Measurements from ENCODE around the gene GPC2. TPM values are rescaled to one million over a fixed set of nuclear protein-coding genes. Genes with fewer than 3 reads are reported as not detected.
"Not testable (repeated sequence)": the region's sequence is repeated elsewhere in the genome, so short reads cannot be mapped to it uniquely, and the experiment has no call there.

GPC2 gene
- total RNA-seq, 1 experiment from 2014 or later, result 1.9 TPM

DNA sequence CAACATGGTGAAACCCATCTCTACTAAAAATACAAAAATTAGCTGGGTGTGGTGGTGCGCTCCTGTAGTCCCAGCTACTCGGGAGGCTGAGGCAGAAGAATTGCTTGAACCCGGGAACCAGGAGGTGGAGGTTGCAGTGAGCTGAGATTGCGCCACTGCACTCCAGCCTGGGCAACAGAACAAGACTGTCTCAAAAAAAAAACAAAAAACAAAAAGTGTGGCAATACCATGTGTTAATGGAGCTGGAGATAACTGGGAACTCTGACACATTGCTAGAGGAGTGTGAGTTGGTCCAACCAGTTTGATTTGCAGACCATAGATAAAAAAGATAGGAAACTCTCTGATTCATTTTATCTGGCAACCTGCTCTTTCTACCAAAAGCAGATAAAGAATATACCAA, 30.8 kb downstream of the GPC2 start:
- H3K4me3 ChIP-seq (ENCODE audit: low read length); H3K9ac ChIP-seq (ENCODE audit: low read length); H4K20me1 ChIP-seq (ENCODE audit: insufficient read depth, low read depth, low read length); H3K27ac ChIP-seq (ENCODE audit: low read length); H3K9me3 ChIP-seq (ENCODE audit: low read length); H3K4me2 ChIP-seq (ENCODE audit: low read depth, low read length, poor library complexity, severe bottlenecking); DNase-seq; H2AFZ ChIP-seq (ENCODE audit: low read length); H3K27me3 ChIP-seq (ENCODE audit: low read length); H3K36me3 ChIP-seq (ENCODE audit: insufficient read depth, low read length); H3K9me2 ChIP-seq (replicated peaks; ENCODE audit: insufficient read depth, low read length): not testable (repeated sequence)
- Histone ChIP-seq H3K4me1 (ENCODE audit: low read length) (peaks cover 15% of the 10 kb centered on the region), H3K79me2 (ENCODE audit: low read length) (peaks cover 21% of the 10 kb centered on the region)

DNA sequence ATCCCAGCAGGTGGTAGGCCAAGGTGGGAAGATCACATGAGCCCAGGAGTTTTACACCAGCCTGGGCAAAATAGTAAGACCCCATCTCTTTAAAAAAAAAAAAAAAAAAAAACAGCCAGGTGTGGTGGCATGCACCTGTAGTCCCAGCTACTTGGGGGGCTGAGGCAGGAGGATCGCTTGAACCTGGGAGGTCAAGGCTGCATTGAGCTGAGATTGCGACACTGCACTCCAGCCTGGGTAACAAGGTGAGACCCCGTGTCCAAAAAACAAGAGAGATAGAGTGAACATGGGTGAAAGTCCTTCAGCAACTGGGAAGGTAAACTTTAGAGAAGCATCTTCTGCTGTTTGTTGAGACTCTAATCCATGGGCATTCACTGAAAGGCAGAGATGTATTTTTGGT, 34.7 kb downstream of the GPC2 start:
- Histone ChIP-seq H3K27ac (ENCODE audit: low read length) (no peak overlapping the region), H3K36me3 (ENCODE audit: insufficient read depth, low read length) (no peaks in the 10 kb centered on the region), H3K4me2 (ENCODE audit: low read depth, low read length, poor library complexity, severe bottlenecking) (no peak overlapping the region)

DNA sequence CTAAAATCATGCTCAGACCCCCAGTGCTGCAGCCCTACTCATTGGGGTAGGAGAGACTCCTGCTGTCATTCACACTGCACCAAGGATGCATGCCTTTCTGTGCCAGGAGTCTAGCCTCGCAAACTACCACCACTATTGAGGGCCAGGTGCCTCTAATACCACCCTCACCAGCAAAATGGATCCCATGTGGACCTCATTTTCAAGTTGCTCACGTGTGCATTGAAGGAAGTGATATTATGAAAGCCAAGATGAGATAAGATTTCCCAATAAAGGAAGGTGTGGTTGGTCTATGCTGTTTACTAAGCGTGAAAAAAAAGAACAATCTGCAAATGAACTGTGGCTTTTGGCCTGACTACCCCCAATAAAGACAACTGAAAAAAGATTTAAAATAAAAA, 35.6 kb downstream of the GPC2 start:
- no peaks in the 10 kb centered on the region for H4K20me1 ChIP-seq (ENCODE audit: insufficient read depth, low read depth, low read length)
- H3K79me2 ChIP-seq (ENCODE audit: low read length), result no peaks in the 10 kb centered on the region
- no peak overlapping the region for H3K4me2 ChIP-seq (ENCODE audit: low read depth, low read length, poor library complexity, severe bottlenecking)
- no peak overlapping the region for H2AFZ ChIP-seq (ENCODE audit: low read length)
- no peaks in the 10 kb centered on the region for H3K9me2 ChIP-seq (replicated peaks; ENCODE audit: insufficient read depth, low read length)
- H3K27me3 ChIP-seq (ENCODE audit: low read length), result no peaks in the 10 kb centered on the region
- H3K27ac ChIP-seq (ENCODE audit: low read length), result no peak overlapping the region
- no peaks in the 10 kb centered on the region for H3K9me3 ChIP-seq (ENCODE audit: low read length)
- no peak overlapping the region for H3K4me3 ChIP-seq (ENCODE audit: low read length)
- DNase-seq, result no peak
- H3K4me1 ChIP-seq (ENCODE audit: low read length), result peaks cover 8% of the 10 kb centered on the region
- H3K9ac ChIP-seq (ENCODE audit: low read length), result no peak overlapping the region
- H3K36me3 ChIP-seq (ENCODE audit: insufficient read depth, low read length), result no peaks in the 10 kb centered on the region

More for the DNA sequence above, 34.7 kb downstream of the GPC2 start:
- Histone ChIP-seq H3K4me3 (ENCODE audit: low read length) (no peak overlapping the region), H3K27me3 (ENCODE audit: low read length) (no peaks in the 10 kb centered on the region), H3K9me2 (replicated peaks; ENCODE audit: insufficient read depth, low read length) (no peaks in the 10 kb centered on the region), H3K9me3 (ENCODE audit: low read length) (no peaks in the 10 kb centered on the region), H2AFZ (ENCODE audit: low read length) (no peak overlapping the region), H3K4me1 (ENCODE audit: low read length) (peaks cover 8% of the 10 kb centered on the region), H4K20me1 (ENCODE audit: insufficient read depth, low read depth, low read length) (no peaks in the 10 kb centered on the region), H3K9ac (ENCODE audit: low read length) (no peak overlapping the region), H3K79me2 (ENCODE audit: low read length) (no peaks in the 10 kb centered on the region)
- DNase-seq, result no peak

DNA sequence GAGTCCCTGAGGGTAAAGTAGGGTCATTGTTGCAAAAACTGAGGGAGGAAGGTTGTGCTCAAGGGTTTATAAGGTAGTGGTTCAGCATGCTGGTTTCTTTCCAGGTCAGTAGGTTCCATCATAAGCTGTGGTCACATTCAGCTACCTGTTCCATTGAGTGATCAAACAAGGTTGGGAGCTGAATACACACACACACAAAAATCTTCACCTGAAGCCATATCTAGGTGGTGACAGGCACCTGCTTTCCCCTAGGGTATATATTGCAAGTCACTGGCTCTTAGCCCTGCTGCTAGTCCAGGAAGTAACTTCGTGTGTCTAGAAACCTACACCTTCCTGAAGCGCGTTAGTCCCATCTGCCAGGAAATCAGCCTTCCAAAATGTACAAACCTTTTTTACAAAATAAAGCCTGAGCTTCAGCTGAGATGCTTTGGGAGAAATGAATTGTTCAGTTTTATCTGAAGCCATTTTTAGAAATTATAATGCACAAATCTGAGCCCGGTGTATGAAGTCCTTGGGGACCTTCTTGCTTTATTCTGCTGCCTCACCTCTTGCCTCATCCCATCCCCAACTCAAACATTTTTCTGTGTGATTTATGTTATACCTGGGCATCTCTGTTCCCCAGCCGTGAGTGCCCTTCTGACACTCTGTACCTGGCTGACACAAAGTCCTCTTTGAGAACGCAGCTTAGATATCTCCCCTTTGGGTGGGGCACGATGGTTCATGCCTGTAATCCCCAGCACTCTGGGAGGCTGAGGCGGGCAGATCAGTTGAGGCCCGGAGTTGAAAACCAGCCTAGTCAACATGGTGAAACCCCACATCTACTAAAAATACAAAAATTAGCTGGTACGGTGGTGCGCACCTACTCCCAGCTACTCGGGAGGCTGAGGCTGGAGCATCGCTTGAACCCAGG, 39.1 kb downstream of the GPC2 start:
- H3K9me3 ChIP-seq (ENCODE audit: low read length), result no peaks in the 10 kb centered on the region
- no peaks in the 10 kb centered on the region for H3K79me2 ChIP-seq (ENCODE audit: low read length)
- no peak overlapping the region for H3K27ac ChIP-seq (ENCODE audit: low read length)
- H2AFZ ChIP-seq (ENCODE audit: low read length), result no peak overlapping the region
- H3K4me1 ChIP-seq (ENCODE audit: low read length), result peaks cover 8% of the 10 kb centered on the region
- H3K36me3 ChIP-seq (ENCODE audit: insufficient read depth, low read length), result no peaks in the 10 kb centered on the region
- H3K4me3 ChIP-seq (ENCODE audit: low read length), result no peak overlapping the region
- H3K4me2 ChIP-seq (ENCODE audit: low read depth, low read length, poor library complexity, severe bottlenecking), result peak overlapping the region; percentile 36
- H3K27me3 ChIP-seq (ENCODE audit: low read length), result no peaks in the 10 kb centered on the region
- H4K20me1 ChIP-seq (ENCODE audit: insufficient read depth, low read depth, low read length), result no peaks in the 10 kb centered on the region
- no peaks in the 10 kb centered on the region for H3K9me2 ChIP-seq (replicated peaks; ENCODE audit: insufficient read depth, low read length)
- H3K9ac ChIP-seq (ENCODE audit: low read length), result no peak overlapping the region
- DNase-seq, result no peak

DNA sequence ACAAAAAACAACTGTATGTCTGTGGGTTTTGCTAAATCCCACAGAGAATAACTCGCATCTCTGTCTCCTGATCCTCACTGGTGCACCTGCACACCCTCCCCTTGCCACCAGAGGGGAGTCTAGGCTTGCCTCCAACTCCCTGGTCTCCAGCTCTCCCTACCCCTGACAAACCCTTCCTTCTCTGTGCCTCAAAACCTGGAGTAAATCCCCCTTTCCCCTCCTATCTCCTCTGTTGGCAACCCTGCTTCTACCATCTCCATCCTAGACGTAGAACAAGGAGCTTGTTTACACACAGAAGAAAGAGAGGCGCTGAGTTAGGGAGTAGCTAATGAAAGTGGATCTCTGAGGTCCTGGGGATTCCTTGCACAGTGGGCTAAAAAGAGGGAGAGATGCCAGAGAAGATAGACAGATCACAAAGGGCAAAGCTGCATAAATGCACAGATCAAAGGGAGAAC, 44.5 kb downstream of the GPC2 start:
- H3K79me2 ChIP-seq (ENCODE audit: low read length), result no peaks in the 10 kb centered on the region
- H3K36me3 ChIP-seq (ENCODE audit: insufficient read depth, low read length), result no peaks in the 10 kb centered on the region
- H2AFZ ChIP-seq (ENCODE audit: low read length), result no peak overlapping the region
- H3K27ac ChIP-seq (ENCODE audit: low read length), result no peak overlapping the region
- no peaks in the 10 kb centered on the region for H3K27me3 ChIP-seq (ENCODE audit: low read length)
- peak; percentile 83 for DNase-seq
- H4K20me1 ChIP-seq (ENCODE audit: insufficient read depth, low read depth, low read length), result no peaks in the 10 kb centered on the region
- peaks cover 12% of the 10 kb centered on the region for H3K4me1 ChIP-seq (ENCODE audit: low read length)
- no peak overlapping the region for H3K4me2 ChIP-seq (ENCODE audit: low read depth, low read length, poor library complexity, severe bottlenecking)
- H3K9me3 ChIP-seq (ENCODE audit: low read length), result no peaks in the 10 kb centered on the region
- H3K4me3 ChIP-seq (ENCODE audit: low read length), result no peak overlapping the region
- no peaks in the 10 kb centered on the region for H3K9me2 ChIP-seq (replicated peaks; ENCODE audit: insufficient read depth, low read length)
- no peak overlapping the region for H3K9ac ChIP-seq (ENCODE audit: low read length)

DNA sequence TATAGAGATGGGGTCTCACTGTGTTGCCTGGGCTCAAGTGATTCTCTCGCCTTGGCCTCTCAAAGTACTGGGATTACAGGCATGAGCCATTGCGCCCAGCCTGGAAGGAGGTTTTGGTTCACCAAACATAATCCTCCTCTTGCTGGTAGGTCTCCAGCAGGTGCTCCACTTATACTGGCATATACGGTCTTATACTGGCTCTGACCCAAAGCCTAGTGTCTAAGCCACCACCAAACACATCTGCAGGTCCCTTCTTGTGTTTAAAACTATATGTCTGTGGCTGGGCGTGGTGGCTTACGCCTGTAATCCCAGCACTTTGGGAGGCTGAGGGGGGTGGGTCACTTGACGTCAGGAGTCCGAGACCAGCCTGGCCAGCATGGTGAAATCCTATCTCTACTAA, 45.1 kb downstream of the GPC2 start:
- Histone ChIP-seq H3K79me2 (ENCODE audit: low read length) (no peaks in the 10 kb centered on the region), H3K36me3 (ENCODE audit: insufficient read depth, low read length) (no peaks in the 10 kb centered on the region), H3K27me3 (ENCODE audit: low read length) (no peaks in the 10 kb centered on the region), H3K9ac (ENCODE audit: low read length) (no peak overlapping the region), H3K4me2 (ENCODE audit: low read depth, low read length, poor library complexity, severe bottlenecking) (no peak overlapping the region), H3K4me3 (ENCODE audit: low read length) (no peak overlapping the region), H4K20me1 (ENCODE audit: insufficient read depth, low read depth, low read length) (no peaks in the 10 kb centered on the region), H3K9me2 (replicated peaks; ENCODE audit: insufficient read depth, low read length) (no peaks in the 10 kb centered on the region), H2AFZ (ENCODE audit: low read length) (no peak overlapping the region), H3K4me1 (ENCODE audit: low read length) (peaks cover 17% of the 10 kb centered on the region), H3K9me3 (ENCODE audit: low read length) (no peaks in the 10 kb centered on the region), H3K27ac (ENCODE audit: low read length) (no peak overlapping the region)
- no peak for DNase-seq

DNA sequence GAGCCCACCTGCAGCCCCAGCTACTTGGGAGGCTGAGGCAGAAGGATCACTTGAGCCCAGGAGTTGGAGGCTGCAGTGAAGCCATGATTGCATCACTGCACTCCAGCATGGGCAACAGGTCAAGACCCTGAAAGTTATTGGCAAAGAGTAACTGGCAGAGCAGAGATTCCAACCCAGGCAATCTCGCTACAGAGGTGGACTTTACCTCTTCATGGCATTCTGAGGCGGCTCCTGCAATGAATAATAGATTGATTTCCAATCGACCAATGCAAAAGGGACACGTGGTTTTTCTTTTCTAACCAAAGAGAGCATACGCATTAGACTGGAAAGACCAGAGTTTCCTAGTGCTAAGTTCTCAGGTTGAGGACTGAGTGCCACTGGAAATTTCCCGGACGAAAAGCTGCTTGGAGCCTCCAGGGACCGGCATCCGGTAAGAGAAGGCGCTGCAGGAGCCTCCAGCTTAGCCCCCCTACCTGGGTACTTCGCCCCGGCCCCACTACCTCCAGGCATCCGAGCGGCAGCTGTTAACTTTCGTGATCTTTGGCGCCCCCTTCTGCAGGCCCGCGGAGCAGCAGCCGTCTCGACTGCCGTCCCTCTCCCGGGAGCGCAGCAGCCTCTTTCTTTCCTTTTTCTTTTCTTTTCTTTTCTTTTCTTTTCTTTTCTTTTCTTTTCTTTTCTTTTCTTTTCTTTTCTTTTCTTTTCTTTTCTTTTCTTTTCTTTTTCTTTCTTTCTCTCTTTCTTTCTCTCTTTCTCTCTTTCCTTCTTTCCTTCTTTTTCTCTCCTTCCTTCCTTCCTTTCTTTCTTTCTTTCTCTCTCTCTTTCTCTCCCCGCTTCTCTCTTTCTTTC, 46.4 kb downstream of the GPC2 start:
- no peak overlapping the region for H3K4me3 ChIP-seq (ENCODE audit: low read length)
- no peak overlapping the region for H3K27ac ChIP-seq (ENCODE audit: low read length)
- peak overlapping the region; percentile 57 for H3K4me2 ChIP-seq (ENCODE audit: low read depth, low read length, poor library complexity, severe bottlenecking)
- no peaks in the 10 kb centered on the region for H3K36me3 ChIP-seq (ENCODE audit: insufficient read depth, low read length)
- H4K20me1 ChIP-seq (ENCODE audit: insufficient read depth, low read depth, low read length), result no peaks in the 10 kb centered on the region
- H2AFZ ChIP-seq (ENCODE audit: low read length), result peak overlapping the region; percentile 79
- H3K79me2 ChIP-seq (ENCODE audit: low read length), result peaks cover 4% of the 10 kb centered on the region; the same call in 1 of the 2 replicates
- DNase-seq, result peak; percentile 88
- no peaks in the 10 kb centered on the region for H3K9me3 ChIP-seq (ENCODE audit: low read length)
- H3K27me3 ChIP-seq (ENCODE audit: low read length), result no peaks in the 10 kb centered on the region
- peaks cover 18% of the 10 kb centered on the region for H3K4me1 ChIP-seq (ENCODE audit: low read length)
- peak overlapping the region; percentile 32; the same call in 1 of the 2 replicates for H3K9ac ChIP-seq (ENCODE audit: low read length)
- H3K9me2 ChIP-seq (replicated peaks; ENCODE audit: insufficient read depth, low read length), result no peaks in the 10 kb centered on the region

DNA sequence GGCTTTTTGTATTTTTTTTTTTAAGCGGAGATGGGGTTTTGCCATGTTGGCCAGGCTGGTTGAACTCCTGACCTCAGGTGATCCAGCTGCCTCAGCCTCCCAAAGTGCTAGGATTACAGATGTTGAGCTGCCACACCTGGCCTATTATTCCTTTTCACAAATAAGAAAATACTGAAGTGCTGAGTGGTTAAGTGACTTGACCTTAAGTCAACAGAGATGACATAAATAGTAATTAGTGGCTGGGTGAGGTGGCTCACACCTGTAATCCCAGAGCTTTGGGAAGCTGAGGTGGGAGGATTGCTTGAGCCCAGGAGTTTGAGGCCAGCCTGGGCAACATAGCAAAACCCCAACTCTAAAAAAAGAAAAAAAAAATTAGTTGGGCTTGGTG, 47.0 kb downstream of the GPC2 start:
- H3K9me3 ChIP-seq (ENCODE audit: low read length); DNase-seq; H3K27me3 ChIP-seq (ENCODE audit: low read length); H3K9ac ChIP-seq (ENCODE audit: low read length); H4K20me1 ChIP-seq (ENCODE audit: insufficient read depth, low read depth, low read length); H3K4me3 ChIP-seq (ENCODE audit: low read length); H2AFZ ChIP-seq (ENCODE audit: low read length); H3K36me3 ChIP-seq (ENCODE audit: insufficient read depth, low read length); H3K27ac ChIP-seq (ENCODE audit: low read length); H3K9me2 ChIP-seq (replicated peaks; ENCODE audit: insufficient read depth, low read length); H3K4me2 ChIP-seq (ENCODE audit: low read depth, low read length, poor library complexity, severe bottlenecking): not testable (repeated sequence)
- peaks cover 24% of the 10 kb centered on the region for H3K4me1 ChIP-seq (ENCODE audit: low read length)
- H3K79me2 ChIP-seq (ENCODE audit: low read length), result peaks cover 10% of the 10 kb centered on the region

All from Karpas-422 (cell line).